KMS-11 (cell line): ENCODE measurements around the gene ASCC3.

Experiments used
- H2AFZ ChIP-seq: fragments of 200-600 bp; sonication (generic); 2 replicates; pipeline ENCODE4 v1.6.1; 2016; ENCODE audit warnings: antibody characterized with exemption, mixed run types, low read depth
- H3K27ac ChIP-seq: fragments of 200-600 bp; sonication (generic); 2 replicates; pipeline ENCODE4 v1.6.1; 2016; ENCODE audit warnings: mild to moderate bottlenecking, mixed run types
- H3K27me3 ChIP-seq: fragments of 200-600 bp; sonication (generic); 2 replicates; pipeline ENCODE4 v1.6.1; 2017; ENCODE audit warnings: mild to moderate bottlenecking, low read depth, mixed run types, moderate library complexity; ENCODE audit not compliant: insufficient read depth
- H3K36me3 ChIP-seq: fragments of 200-600 bp; sonication (generic); 2 replicates; pipeline ENCODE4 v1.6.1; 2017; ENCODE audit warnings: mild to moderate bottlenecking, mixed run types; ENCODE audit not compliant: insufficient read depth
- H3K4me1 ChIP-seq: fragments of 200-600 bp; sonication (generic); 2 replicates; pipeline ENCODE4 v1.6.1; 2016; ENCODE audit warnings: mild to moderate bottlenecking, low read depth, mixed run types; ENCODE audit not compliant: poor library complexity, severe bottlenecking
- H3K4me2 ChIP-seq: fragments of 200-600 bp; sonication (generic); 2 replicates; pipeline ENCODE4 v1.7.0; 2016; ENCODE audit warnings: mild to moderate bottlenecking, mixed run types
- H3K4me3 ChIP-seq: fragments of 200-600 bp; sonication (generic); IDR thresholded peaks from 2 replicates; pipeline ENCODE4 v1.6.1; 2017; ENCODE audit warnings: low read depth, low read length, mixed read lengths; ENCODE audit not compliant: insufficient read depth
- H3K79me2 ChIP-seq: fragments of 200-600 bp; sonication (generic); 2 replicates; pipeline ENCODE4 v1.6.1; 2016; ENCODE audit warnings: low read depth, mixed run types; ENCODE audit not compliant: insufficient read depth
- H3K9ac ChIP-seq: fragments of 200-600 bp; sonication (generic); 2 replicates; pipeline ENCODE4 v1.6.1; 2016; ENCODE audit warnings: mild to moderate bottlenecking, mixed run types
- H4K20me1 ChIP-seq: fragments of 200-600 bp; sonication (generic); 2 replicates; pipeline ENCODE4 v1.6.1; 2016; ENCODE audit warnings: mild to moderate bottlenecking, mixed run types; ENCODE audit not compliant: insufficient read depth
- CTCF ChIP-seq: fragments of 200-600 bp; sonication (generic); conservative IDR thresholded peaks from 2 replicates; pipeline ENCODE4 v1.6.1; 2017; ENCODE audit warnings: low read depth, mild to moderate bottlenecking, antibody characterized with exemption, low read length, moderate library complexity, mixed read lengths

The ASCC3 gene

GRCh38 chr6:100554228-100554627 lies 326.9 kb downstream of the ASCC3 start:
- H3K79me2 ChIP-seq = no peaks in the 10 kb centered on the region
- no peak for TF ChIP-seq CTCF
- no peak overlapping the region for H3K9ac ChIP-seq
- H3K27ac ChIP-seq = no peak overlapping the region
- H3K4me3 ChIP-seq = no peak overlapping the region
- H3K36me3 ChIP-seq = no peaks in the 10 kb centered on the region
- no peaks in the 10 kb centered on the region for H3K27me3 ChIP-seq
- no peaks in the 10 kb centered on the region for H4K20me1 ChIP-seq
- peaks cover 6% of the 10 kb centered on the region for H3K4me1 ChIP-seq
- H2AFZ ChIP-seq = no peak overlapping the region
- H3K4me2 ChIP-seq = no peak overlapping the region

- no peak for TF ChIP-seq CTCF
- Histone ChIP-seq H3K9ac (no peak overlapping the region), H3K4me1 (peaks cover 15% of the 10 kb centered on the region), H4K20me1 (no peaks in the 10 kb centered on the region), H3K79me2 (no peaks in the 10 kb centered on the region), H3K4me2 (no peak overlapping the region), H3K27me3 (no peaks in the 10 kb centered on the region), H3K36me3 (no peaks in the 10 kb centered on the region), H2AFZ (no peak overlapping the region), H3K4me3 (no peak overlapping the region), H3K27ac (no peak overlapping the region)
Measured at GRCh38 chr6:100553243-100553642, 327.9 kb downstream of the ASCC3 start.

GRCh38 chr6:100549406-100550167 lies 331.5 kb downstream of the ASCC3 start:
- Histone ChIP-seq H3K4me1 (peaks cover 15% of the 10 kb centered on the region), H3K79me2 (no peaks in the 10 kb centered on the region), H3K4me2 (peak overlapping the region; percentile 4; the same call in 1 of the 2 replicates), H3K9ac (no peak overlapping the region), H3K27me3 (no peaks in the 10 kb centered on the region), H3K4me3 (no peak overlapping the region), H3K27ac (no peak overlapping the region), H4K20me1 (no peaks in the 10 kb centered on the region), H3K36me3 (no peaks in the 10 kb centered on the region), H2AFZ (no peak overlapping the region)
- TF ChIP-seq CTCF = no peak

GRCh38 chr6:100538086-100538485 lies 343.0 kb downstream of the ASCC3 start:
- H3K9ac ChIP-seq = no peak overlapping the region
- no peaks in the 10 kb centered on the region for H3K36me3 ChIP-seq
- no peak overlapping the region for H3K4me3 ChIP-seq
- no peak overlapping the region for H3K4me2 ChIP-seq
- no peaks in the 10 kb centered on the region for H4K20me1 ChIP-seq
- no peak for TF ChIP-seq CTCF
- H3K4me1 ChIP-seq = no peaks in the 10 kb centered on the region
- no peaks in the 10 kb centered on the region for H3K27me3 ChIP-seq
- no peak overlapping the region for H2AFZ ChIP-seq
- no peaks in the 10 kb centered on the region for H3K79me2 ChIP-seq
- H3K27ac ChIP-seq = no peak overlapping the region
